HG02981 (cell line): ENCODE data around the gene B3GAT3.
"Not testable (repeated sequence)": the region's sequence is repeated elsewhere in the genome, so short reads cannot be mapped to it uniquely, and the experiment has no call there.

Source experiments
- ATAC-seq: cut with Tn5 transposase; IDR thresholded peaks from one replicate; pipeline ENCODE4 v1.9.1; 2021; ENCODE audit warnings: mild to moderate bottlenecking, moderate library complexity; ENCODE audit not compliant: unreplicated experiment

The B3GAT3 gene

GRCh38 chr11:62621567-62622470 lies at the start of gene B3GAT3:
Gene B3GAT3, minus strand, starts transcription at chr11:62621986. Its CDS starts 39 bp downstream, at chr11:62621947.
- ATAC-seq = peak; percentile 92

GRCh38 chr11:62671236-62671607 lies 49.4 kb upstream of the B3GAT3 start:
- peak; percentile 3 for ATAC-seq

GRCh38 chr11:62669420-62670161 lies 47.8 kb upstream of the B3GAT3 start:
- no peak for ATAC-seq

GRCh38 chr11:62667460-62667859 lies 45.7 kb upstream of the B3GAT3 start:
- no peak for ATAC-seq

- ATAC-seq = no peak
Observed at GRCh38 chr11:62666259-62666926, 44.6 kb upstream of the B3GAT3 start.

GRCh38 chr11:62665599-62666258 lies 43.9 kb upstream of the B3GAT3 start:
- peak; percentile 22 for ATAC-seq

GRCh38 chr11:62665075-62665598 lies 43.4 kb upstream of the B3GAT3 start, which contains the start of the genes C11orf98 and CSKMT:
Gene C11orf98, minus strand, starts transcription at chr11:62665210. Its CDS starts 41 bp downstream, at chr11:62665169.
Gene CSKMT, plus strand, starts transcription at chr11:62665312. Its CDS starts 568 bp downstream, at chr11:62665880.
- ATAC-seq = peak; percentile 86

GRCh38 chr11:62664405-62665074 lies 42.8 kb upstream of the B3GAT3 start:
- ATAC-seq = peak; percentile 15

- no peak for ATAC-seq
Observed at GRCh38 chr11:62656796-62657429, 35.1 kb upstream of the B3GAT3 start.

- no peak for ATAC-seq
Observed at GRCh38 chr11:62654297-62654696, 32.5 kb upstream of the B3GAT3 start.

GRCh38 chr11:62652161-62653006 lies 30.6 kb upstream of the B3GAT3 start:
- no peak for ATAC-seq

- ATAC-seq = not testable (repeated sequence)
Observed at GRCh38 chr11:62650283-62650682, 28.5 kb upstream of the B3GAT3 start.

- no peak for ATAC-seq
Observed at GRCh38 chr11:62649486-62649885, 27.7 kb upstream of the B3GAT3 start.

- no peak for ATAC-seq
Observed at GRCh38 chr11:62648967-62649364, 27.2 kb upstream of the B3GAT3 start.

GRCh38 chr11:62648185-62648966 lies 26.6 kb upstream of the B3GAT3 start:
- no peak for ATAC-seq

GRCh38 chr11:62647609-62648005 lies 25.8 kb upstream of the B3GAT3 start:
- ATAC-seq = no peak

- no peak for ATAC-seq
Observed at GRCh38 chr11:62646825-62647608, 25.2 kb upstream of the B3GAT3 start.
